Right hindlimb (tissue), 1 donor: Measurements from ENCODE around the gene A2M.

Source experiments
- DNase-seq: peaks from one replicate; pipeline ENCODE4 v3.0.0-alpha.2; 2018

A2M gene

DNA sequence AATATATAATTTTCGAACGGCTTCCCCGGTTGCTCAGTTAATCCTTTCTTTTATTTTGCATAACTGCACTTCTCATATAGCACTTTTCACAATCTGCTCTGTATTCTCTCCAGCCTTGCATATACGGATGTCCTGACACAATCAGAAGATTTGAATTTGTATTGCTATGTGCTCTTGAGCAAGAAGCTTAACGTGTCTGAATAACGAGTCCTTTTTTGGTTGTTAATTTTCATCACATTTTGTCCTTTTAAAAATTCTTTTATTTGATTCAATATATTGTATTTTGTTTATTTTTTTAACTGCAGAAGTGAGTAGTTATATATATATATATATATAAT, 17.6 kb downstream of the A2M start:
- no peak for DNase-seq

DNA sequence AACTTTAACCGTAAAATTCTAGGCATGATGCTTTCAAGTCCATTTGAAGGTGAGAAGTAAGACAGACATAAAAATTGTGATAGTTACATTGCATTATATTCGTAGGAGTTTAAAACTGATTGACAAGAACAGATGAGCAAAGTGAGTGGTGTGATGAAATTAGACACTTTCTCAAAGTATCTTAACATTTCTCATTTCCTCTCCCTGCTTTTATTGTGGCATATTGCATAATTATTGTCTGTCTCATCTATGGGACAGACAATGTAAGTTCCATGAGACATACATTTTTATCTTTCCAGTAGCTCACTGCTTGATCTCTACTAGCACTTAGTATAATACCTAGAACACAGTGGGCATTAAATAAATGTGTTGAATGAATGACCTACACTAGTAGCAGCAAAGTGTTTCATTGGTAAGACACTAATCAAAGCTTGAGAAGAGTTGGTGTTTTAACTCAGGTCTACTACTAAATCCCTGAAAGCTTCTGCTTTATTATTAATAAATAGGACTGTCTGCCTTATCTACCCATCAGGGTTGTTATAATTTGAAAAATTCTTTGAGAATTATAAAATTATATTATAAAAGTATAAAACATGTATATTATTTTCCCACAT, 19.0 kb downstream of the A2M start:
- no peak for DNase-seq

DNA sequence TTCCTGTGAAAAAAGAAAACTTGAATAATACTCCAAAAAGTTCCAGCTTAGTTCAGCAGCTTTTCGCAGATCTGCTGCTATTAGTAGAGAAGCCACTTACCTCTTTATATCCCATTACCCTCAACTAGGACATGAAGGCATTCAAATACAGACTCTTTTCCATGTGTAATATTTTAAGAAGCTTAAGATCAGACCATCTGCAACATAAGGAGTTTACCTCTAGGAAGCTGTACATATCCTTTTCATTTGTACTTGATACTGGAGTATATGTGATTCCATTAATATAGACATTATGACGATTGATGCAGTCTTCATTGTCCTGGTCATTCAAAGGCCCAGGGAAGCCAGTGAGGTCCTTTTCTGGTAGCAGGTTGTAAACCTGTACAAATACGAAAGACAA, 20.4 kb downstream of the A2M start:
- no peak for DNase-seq

DNA sequence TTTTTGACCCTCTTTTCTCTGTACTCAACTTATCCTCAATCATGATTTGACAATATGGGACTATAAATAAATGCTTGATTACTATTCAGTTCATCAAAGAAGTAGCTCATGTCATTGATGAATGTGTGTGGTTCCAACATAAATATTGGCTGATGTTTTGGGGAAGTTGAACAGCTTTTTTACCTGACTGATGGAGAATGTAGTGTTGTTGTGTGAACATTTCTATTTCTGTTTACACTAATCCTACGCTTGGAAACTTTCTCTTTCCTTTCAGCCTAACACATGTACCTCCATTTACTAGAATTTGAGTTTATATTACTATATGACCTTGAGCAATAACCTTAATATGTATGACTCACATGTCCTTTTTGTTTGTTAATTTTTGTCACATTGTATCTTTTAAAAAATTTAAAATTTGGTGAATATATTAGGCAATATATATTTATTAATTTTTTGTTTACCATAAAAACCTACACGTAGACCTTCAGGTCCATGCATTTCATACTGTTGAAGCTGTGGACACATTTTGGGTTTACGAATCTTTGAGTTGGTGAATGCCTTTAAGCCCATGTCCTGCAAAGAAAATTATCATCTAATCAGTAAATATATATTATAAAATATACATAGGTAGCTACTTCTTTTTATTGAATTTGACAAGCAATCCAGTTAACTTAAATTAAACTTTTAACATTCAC, 21.1 kb downstream of the A2M start:
- no peak for DNase-seq

DNA sequence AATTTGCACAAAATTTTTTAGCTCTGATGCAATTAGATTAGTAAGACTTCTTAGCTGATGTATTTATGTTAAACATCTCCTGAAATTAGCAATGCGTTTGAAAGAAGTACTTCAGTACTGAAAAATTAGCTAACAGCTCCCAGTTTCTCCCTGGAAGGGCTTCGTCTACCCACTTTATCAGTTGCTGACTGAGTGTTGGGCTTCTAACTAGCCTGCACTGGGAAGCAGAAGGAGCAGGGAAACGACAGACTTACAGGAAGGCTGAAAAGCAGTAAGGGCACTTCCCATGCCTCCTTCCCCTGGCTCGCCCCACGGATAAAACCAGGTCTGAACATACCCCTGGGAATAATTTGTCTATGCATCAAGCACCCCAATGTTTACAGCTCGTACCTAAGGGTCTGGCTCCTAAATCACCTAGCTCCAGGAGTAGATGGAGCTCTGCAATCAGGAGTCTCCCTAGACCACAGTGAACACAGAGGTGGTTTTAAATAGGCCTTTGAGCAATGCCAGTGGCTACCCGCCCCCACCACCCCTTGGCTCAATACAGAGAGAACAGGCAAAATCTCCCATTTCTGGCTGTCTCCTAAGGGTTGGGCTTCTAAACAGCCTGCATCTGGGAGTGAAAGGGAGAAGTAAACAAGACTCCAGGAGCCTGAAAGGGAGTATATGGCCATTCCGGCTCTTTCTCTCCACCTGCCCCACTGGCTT, 23.7 kb downstream of the A2M start:
- no peak for DNase-seq

DNA sequence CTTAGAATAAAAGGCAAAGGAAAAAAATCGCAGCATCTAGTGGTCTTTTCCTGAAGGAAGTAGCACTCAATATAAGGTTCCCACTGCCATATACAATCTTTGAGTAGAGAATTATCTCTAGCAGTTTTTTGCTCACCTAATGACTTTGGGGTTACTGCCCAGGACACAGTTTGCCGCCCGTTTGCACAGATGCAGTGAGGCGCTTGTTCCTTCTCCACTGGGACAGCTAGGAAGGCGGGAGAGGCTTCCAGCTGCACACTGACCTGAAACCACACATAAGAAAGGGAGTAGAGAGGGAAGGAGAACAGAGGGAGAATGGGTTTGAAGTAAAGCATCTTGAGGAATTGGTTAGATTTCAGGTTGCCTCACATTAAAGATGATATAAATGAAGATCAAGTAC, 25.5 kb downstream of the A2M start:
- DNase-seq = no peak

DNA sequence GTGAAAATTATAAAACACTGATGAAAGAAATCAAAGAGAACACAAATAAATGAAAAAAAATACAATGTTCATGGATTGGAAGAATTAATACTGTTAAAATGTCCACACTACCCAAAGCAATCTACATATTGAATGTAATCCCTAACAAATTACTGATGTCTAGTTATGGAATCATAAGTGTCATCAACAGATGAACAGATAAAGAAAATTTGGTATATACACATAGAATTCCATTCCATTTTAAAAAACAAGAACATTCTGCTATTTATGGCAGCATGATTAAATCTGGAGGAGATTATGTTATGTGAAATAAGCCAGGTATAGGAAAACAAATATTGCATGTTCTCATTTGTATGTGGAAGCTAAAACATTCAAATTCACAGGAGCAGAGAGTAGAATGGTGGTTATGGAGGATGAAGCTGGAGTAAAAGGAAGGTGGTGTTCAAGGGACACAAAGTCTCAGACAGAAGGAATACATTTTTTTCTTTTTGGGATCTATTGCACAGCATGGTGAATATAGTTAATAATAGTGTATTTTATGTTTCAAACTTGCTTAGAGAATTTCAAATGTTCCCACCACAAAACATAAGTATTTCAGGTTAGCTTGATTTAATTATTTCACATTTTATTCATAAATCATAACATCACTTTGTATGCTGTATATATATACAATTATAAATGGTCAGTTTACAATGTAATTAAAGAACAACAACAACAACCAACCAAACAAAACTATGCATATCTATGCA, 28.5 kb downstream of the A2M start:
- DNase-seq = no peak

DNA sequence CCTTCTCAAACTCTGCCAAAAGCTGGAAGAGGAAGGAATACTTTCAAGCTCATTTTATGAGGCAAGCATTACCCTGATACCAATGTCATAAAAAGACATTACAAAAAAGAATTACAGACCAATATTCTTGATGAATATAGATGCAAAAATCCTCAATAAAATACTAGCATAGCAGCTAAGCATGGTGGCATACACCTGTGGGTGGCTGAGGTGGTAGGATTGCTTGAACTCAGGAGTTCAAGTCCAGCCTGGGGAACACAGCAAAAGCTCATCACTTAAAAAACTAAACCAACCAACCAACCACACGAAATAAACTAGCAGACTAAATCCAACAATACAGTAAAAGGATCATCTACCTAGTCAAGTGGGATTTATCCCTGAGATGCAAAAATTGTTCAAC, 29.6 kb downstream of the A2M start:
- DNase-seq = no peak

DNA sequence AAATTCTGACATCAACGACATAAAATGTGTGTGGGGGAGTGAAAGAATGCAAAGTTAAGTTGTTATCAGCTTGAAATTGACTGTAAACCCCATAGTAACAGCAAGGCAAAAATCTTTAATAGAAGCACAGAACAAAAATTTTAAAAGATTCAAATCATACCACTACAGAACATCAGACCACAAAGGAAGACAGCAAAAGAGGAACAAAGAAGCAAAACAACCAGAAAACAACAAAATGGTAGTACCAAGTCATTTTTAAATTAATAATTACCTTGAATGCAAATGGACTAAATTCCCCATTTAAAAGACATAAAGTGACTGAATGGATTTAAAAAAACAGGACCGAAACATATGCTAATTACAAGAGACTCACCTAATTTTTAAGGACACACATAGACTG, 31.3 kb downstream of the A2M start:
- no peak for DNase-seq

DNA sequence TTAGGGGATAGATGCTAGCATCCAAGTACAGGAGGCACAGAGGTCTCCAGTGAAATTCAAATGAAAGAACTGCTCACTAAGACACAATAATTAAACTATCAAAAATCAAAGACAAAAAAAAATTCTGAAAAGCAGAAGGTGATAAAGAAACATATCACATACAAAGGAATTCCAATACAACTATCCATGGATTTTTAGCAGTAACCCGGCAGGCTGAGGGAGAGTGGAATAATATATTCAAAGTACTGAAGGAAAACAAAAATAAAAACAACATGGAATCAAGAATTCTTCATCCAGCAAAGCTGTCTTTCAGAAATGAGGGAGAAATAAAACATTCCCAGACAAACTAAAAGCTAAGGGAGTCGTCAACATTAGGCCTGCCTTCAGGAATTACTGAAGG, 31.9 kb downstream of the A2M start:
- no peak for DNase-seq

DNA sequence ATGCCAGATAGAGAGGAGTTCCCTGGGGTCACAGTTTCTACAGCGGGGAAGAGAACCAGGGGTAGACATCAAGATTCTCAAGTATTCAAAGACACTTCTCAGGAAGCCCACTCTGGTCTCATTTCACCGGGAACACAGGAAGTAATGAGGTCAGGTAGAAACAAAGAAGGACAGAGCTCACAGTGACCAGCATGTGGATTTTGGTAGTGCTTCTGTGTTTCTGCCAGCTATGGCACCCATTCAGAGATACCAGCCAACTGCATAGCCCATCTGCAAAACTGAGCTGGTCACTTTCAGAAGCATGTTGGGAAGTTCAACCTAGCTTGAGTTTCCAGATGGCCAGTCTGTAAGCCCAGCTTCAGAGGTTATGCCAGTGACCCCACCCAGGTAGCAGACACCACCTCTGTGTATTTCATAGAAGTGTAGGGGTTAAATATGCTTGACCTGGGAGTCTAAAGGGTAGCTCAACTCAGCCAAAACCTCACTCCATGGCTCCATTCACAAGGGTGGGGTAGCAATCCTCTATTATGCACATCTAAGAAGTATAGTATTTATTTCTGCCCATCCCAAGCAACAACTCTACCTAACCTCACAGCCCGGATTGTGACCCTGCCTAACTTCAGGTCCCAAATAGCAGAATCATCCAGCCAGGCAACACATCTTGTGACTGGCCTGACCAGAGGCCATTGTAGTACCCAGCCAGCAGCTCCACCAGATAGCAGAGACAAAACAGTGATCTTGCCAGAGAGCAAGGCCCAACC, 33.9 kb downstream of the A2M start:
- DNase-seq = no peak

DNA sequence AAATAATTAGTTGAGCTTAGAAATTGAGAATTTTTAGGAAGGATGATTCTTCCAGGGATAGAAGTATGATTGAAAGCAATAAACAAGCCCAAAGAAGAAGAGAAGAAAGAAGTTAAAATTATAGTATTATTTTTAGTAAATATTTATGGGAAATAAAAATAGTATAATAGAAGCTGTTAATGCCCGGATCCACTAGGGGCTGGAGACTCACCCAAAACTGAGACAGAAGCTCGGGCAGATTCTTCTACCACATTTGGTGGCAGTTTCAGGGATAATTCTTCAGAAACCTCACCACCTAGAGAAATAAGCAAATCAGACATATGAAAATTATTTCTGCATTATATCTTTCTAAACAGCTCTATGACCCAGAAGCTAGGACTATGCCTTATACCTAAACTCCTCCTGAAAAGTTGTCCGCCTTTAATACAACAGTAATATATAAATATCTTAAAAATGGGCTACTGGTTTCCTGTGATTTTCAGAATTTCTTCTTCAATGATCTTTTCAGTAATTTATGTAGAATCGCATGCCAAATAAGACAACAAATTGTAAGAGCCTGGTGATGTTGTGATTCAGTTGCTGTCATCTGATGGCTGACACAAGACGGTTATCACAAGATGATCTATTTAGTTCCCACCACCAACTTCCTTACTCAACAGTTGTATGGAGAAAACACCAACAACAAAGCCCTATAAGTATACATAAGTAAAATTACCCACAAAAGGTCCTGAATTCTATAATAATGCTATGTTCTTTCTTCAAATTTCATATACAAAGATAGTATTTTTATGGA, 35.6 kb downstream of the A2M start:
- no peak for DNase-seq

DNA sequence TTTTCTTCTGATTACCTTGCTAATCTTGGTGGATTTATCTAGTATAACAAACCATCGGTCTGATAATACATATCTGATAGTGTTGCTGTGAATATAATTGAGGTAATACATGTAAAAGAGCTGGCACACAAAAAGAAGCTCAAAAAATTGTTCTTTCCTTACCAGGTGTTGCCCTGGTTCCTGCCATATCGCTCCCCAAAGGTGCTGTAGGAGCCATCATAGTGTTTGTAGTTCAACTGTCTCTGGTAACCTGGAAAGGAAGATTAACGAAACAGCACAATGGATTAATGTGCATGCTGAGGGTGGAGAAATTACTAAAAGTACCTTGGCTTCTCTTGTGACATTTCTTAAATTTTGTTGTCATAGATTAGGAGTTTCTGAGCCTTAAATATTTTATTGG, 36.6 kb downstream of the A2M start:
- no peak for DNase-seq

DNA sequence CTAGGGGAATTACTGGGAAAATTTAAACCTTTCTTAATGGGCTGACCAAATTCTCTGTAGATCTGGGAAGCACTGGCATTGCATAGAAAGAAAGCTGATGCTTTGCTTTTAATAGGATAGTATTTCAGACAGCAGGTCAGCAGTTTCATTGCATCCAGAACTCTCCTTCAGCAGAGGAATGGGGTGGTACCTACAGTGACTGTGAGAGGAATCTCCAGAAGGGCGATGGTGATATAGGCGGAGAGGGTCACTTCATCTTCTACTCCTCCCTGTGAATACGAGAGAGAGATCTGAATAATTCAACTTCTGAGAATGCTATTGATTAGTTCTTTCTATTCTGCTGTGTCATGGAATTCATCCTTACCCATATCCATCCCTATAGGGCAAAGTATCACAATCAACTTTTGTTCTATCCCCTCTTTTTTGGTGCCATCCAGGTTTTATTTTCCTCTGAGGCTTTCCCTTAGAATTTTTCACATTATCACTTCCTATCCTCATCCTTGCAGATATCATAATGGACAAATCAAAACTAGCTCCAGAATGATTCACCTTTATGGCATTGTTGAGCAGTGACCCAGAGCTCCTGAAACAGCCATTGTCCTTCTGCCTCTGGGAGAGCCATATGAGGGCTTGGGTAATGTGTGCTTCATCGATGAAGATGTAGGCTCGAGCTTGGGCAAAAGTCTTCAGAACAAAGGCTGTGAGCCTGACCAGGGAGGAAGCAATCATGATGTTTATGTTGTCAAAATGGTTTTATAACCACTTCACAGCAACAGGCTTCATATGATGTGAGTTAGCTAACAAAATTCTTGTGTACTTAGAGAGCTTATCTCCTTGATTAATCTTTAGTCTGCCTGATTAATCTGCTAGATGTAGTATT, 38.3 kb downstream of the A2M start:
- no peak for DNase-seq

DNA sequence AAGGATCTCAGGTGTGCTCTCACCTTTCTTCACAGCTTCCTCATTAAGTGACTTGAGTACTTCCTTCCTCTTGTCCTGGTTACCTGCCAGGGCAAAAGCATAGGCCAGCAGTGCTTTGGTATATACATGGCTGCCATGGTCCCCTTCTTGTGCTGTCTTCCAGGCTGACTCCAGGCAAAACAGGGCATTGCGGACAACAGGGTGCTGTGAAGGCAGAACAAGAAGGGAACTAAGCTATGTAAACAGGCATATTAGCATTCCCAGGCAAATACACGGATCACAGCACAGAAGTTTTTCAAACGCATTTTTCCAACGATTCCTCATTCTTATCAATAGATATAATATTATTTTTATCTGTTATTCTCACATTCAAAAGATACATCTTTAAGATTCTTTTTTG, 39.0 kb downstream of the A2M start:
- no peak for DNase-seq

DNA sequence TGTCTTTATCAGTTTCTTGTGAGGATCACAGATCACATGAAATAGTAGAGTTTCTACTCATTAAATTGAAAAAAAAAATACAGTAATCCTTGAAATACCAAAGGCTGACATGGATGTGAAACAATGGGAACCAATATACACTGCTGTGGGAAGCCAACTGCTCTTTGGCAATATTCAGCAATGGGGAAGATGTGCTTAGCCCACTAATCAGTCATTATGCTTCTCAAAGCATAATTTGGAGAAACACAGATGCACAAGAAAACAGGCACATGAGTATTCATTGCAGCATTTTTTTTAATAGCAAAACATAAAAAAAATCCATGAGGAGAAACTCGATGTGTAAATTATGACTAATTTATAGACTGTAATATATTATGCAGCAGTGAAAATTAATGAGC, 40.6 kb downstream of the A2M start:
- DNase-seq = no peak

DNA sequence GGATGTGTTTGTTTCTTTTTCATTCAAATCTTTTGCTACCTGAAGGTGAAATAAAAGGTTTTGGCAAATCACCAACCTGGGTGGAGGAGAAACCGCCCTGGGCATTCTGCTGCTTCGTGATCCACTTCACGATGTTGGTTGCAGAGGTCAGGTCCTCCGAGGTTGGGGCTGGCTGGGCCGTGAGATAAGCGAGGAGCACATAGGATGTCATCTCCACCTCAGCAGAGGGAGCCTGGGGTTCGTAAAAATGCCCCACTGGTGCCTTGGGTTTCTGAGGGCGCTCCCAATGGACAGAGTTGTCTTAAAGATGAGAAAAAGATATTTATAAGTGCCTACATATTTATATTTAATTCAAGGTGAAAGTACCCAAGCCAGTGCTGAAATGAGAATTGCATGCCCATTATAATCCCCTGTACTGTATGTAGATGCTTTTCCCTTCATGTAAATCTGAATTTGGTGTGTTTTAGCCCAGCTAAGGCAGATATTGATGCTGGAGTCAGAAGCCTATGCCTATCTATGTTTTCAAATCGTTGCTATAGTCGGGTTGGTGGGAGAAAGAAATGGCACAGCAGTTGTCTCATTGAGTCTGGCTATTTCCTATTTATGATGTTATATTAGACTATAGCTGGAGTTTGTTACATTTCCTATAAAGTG, 41.1 kb downstream of the A2M start:
- no peak for DNase-seq

DNA sequence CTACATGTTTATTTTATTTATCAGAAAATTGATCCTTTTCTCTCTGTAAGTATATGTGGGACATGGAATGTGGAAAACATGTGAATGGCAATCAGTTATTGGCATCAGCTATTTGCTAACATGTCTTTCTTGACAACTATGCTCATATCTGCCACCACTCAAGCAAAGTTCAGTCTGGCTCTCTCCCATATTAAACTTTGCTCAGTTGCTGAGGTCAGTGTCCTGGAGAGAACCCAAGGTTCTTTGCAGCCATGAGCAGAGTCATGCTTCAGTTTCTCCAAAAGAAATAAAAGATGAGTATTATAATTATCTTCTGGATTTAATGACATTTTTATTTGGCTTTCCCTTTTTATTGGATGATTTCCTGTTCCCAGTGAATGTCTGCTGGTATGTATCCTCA, 42.6 kb downstream of the A2M start:
- DNase-seq = no peak

DNA sequence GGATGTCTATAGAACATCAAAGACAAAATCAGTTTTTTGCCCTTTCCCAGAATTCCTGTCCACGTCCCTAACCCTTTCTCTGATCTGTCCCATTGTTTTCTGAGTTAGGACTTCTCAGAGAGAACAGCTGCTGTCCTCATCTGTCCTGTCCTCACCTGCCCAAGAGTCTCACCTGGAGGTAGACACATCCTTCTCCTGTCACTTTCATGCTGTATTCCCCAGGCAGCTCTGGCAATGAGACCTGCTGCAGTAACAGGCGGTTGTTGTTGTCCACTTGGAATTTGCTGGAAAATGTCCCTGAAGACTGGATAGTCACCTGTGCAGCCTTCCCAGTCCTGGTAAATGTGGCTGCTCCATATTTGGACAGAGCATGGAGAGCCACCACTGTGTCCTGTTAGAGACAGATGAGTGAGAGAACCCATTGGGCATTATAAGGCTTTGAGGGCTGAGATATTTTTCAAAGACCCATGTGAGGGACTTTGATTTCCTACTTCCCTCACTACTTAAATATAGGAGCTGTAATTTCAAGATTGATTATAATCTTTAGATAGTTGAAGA, 43.2 kb downstream of the A2M start:
- no peak for DNase-seq

DNA sequence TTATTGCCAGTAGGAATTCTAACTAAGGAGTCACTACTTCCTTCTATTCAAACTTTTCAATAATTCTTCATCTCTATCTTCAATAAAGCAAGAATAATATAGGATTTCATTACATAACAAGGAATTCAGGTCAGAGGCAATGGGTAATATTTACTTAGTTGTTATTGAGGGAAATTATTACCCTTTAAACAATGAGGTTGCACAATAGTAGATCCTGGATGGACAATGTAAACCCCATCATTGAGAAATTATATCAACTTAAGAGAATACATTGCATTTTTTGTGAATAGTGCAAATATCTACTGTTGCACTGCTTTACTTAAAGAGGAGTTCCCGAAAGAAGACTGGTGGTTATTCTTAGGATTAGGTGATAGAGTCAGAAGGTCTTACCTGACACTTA, 43.8 kb downstream of the A2M start:
- no peak for DNase-seq
